Suprapubic skin (tissue), 4 donors: ENCODE results near the gene C19orf38. TPM values are rescaled to one million over a fixed set of nuclear protein-coding genes. Genes with fewer than 3 reads are reported as not detected.

Source experiments
- DNase-seq, 2 donors: peaks; one replicate each; pipeline ENCODE4 v3.0.0-alpha.2; 2019; ENCODE audit warnings: low spot score in 2 of 2
- H3K27ac ChIP-seq: fragments of 200-600 bp; sonication (generic); one replicate; pipeline ENCODE4 v1.5.1; 2019
- H3K27me3 ChIP-seq: fragments of 200-600 bp; sonication (generic); one replicate; pipeline ENCODE4 v1.5.1; 2019
- H3K36me3 ChIP-seq: fragments of 200-600 bp; sonication (generic); one replicate; pipeline ENCODE4 v1.5.1; 2019
- H3K4me1 ChIP-seq: fragments of 200-600 bp; sonication (generic); one replicate; pipeline ENCODE4 v1.5.1; 2019
- H3K4me3 ChIP-seq: fragments of 200-600 bp; sonication (generic); one replicate; pipeline ENCODE4 v1.5.1; 2019; ENCODE audit warnings: mild to moderate bottlenecking
- H3K9me3 ChIP-seq: fragments of 200-600 bp; sonication (generic); one replicate; pipeline ENCODE4 v1.5.1; 2019
- EP300 ChIP-seq: sonication (generic); formaldehyde crosslinking; IDR thresholded peaks from one replicate; pipeline ENCODE4 v1.6.1; 2017; ENCODE audit warnings: antibody characterized with exemption
- POLR2A ChIP-seq, 2 donors: fragments of 450-650 bp; IDR thresholded peaks; one replicate each; pipeline ENCODE4 v1.6.1; 2017; ENCODE audit warnings: antibody characterized with exemption in 2 of 2, mild to moderate bottlenecking in 2 of 2, moderate library complexity in 2 of 2
- POLR2AphosphoS5 ChIP-seq, 3 donors: sonication (generic); formaldehyde crosslinking; IDR thresholded peaks; one replicate each; pipeline ENCODE4 v1.6.1; 2017; ENCODE audit warnings: antibody characterized with exemption in 3 of 3
- WGBS: methylation state at CpG from one replicate; pipeline ENCODE4 v1.1.5; 2018; 5-methylcytosine and 5-hydroxymethylcytosine counted together
- total RNA-seq, 4 donors: library from RNA; depleted of rRNA; stranded (reverse); fragments of >200 nt; gene quantifications; one replicate each; pipeline ENCODE4 v1.1.0, GENCODE V29; 2016
- TF ChIP-seq, protein P1 (sequence below), 2 donors: fragments of 200-600 bp in 1 of 2; fragments of 450-650 bp in 1 of 2; sonication (generic) in 1 of 2; IDR thresholded peaks; one replicate each; pipeline ENCODE4 v1.5.1; 2016 to 2019; ENCODE audit warnings: antibody characterized with exemption in 2 of 2, mild to moderate bottlenecking in 1 of 2, moderate library complexity in 1 of 2

The C19orf38 gene
- total RNA-seq, 4 donors from 2014 or later: 1.7 TPM; not detected in 3

DNA sequence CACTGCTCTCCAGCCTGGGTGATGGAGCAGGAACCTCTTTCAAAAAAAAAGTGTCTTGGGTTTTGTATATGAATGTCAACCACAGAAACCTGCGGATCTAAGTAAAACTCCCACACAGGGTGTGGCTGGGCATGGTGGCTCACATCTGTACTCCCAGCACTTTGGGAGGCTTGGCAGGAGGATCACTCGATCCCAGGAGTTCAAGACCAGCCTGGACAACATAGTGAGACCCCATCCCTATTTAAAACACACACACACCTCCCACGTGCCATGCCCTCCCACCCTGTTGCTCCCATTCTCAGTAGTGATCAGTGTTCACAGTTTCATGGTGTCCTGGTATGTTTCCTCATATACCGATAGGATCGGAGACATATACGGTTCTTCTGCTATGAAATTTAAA, 21.4 kb upstream of the C19orf38 start:
- Histone ChIP-seq H3K4me3 (no peak overlapping the region), H3K4me1 (no peaks in the 10 kb centered on the region), H3K36me3 (peaks cover 97% of the 10 kb centered on the region), H3K27me3 (no peaks in the 10 kb centered on the region), H3K9me3 (no peaks in the 10 kb centered on the region), H3K27ac (no peak overlapping the region)
- WGBS: 88% methylated on average over 6 of the region's 6 CpGs
- DNase-seq: no peak
- no peak for TF ChIP-seq POLR2A (IDR thresholded peaks at IDR 0.05)
- TF ChIP-seq POLR2AphosphoS5 (IDR thresholded peaks at IDR 0.05): no peak
- TF ChIP-seq, protein P1, sequence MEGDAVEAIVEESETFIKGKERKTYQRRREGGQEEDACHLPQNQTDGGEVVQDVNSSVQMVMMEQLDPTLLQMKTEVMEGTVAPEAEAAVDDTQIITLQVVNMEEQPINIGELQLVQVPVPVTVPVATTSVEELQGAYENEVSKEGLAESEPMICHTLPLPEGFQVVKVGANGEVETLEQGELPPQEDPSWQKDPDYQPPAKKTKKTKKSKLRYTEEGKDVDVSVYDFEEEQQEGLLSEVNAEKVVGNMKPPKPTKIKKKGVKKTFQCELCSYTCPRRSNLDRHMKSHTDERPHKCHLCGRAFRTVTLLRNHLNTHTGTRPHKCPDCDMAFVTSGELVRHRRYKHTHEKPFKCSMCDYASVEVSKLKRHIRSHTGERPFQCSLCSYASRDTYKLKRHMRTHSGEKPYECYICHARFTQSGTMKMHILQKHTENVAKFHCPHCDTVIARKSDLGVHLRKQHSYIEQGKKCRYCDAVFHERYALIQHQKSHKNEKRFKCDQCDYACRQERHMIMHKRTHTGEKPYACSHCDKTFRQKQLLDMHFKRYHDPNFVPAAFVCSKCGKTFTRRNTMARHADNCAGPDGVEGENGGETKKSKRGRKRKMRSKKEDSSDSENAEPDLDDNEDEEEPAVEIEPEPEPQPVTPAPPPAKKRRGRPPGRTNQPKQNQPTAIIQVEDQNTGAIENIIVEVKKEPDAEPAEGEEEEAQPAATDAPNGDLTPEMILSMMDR (IDR thresholded peaks at IDR 0.05): no peak
- no peak for TF ChIP-seq EP300

DNA sequence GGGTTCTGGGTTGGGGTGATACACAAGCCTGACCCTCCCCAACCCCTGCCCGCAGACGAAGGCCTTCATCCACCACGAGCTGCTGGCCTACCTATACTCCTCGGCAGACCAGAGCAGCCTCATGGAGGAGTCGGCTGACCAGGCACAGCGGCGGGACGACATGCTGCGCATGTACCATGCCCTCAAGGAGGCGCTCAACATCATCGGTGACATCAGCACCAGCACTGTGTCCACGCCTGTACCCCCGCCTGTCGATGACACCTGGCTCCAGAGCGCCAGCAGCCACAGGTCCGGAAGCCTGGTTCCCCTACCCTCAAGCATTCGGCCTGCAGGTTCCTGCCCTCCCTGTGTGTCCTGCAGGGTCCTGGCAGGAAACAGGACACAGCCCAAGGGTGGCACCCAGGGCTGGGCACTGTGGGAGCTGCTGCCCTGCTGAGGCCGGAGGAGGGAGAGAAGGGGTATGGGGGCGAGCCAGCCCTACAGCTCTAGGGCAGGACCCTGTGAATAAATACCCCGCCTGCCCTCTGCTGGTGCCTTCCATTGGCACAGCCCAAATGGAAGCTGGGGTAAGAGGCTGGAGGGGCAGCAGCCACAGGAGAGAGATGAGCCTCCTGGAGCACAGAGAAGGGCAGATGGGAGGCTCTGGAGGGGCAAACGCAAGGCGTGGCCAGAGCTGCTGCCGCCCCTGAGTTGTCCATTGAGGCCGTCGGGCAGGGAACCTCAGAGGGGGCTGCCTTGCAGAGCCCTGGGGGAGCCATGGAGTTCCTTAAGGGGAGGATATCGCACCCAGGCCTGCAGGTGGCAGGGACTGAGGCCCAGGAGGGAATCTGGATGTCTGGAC, 19.0 kb upstream of the C19orf38 start:
- no peak for TF ChIP-seq POLR2A (IDR thresholded peaks at IDR 0.05)
- DNase-seq: no peak
- Histone ChIP-seq H3K9me3 (no peaks in the 10 kb centered on the region), H3K36me3 (peaks cover 95% of the 10 kb centered on the region), H3K4me1 (no peaks in the 10 kb centered on the region), H3K27ac (no peak overlapping the region), H3K4me3 (no peak overlapping the region), H3K27me3 (no peaks in the 10 kb centered on the region)
- WGBS: 92% methylated on average over 19 of the region's 26 CpGs

DNA sequence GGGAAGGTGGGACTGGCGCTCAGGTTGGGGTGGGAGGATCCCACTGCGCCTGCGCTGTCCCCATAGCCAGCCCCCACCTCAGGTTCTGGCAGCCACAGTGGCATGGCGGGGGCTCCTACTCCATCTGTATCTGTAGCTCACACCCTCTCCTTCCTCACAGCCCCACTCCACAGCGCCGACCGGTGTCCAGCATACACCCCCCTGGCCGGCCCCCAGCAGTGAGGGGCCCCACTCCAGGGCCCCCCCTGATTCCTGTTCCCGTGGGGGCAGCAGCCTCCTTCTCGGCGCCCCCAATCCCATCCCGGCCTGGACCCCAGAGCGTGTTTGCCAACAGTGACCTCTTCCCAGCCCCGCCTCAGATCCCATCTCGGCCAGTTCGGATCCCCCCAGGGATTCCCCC, 18.2 kb upstream of the C19orf38 start:
- Histone ChIP-seq H3K9me3 (no peaks in the 10 kb centered on the region), H3K27ac (no peak overlapping the region), H3K27me3 (no peaks in the 10 kb centered on the region), H3K36me3 (peaks cover 88% of the 10 kb centered on the region), H3K4me1 (peaks cover 3% of the 10 kb centered on the region), H3K4me3 (no peak overlapping the region)
- DNase-seq: no peak
- 84% methylated on average over 15 of the region's 16 CpGs for WGBS
- TF ChIP-seq EP300 (no peak), POLR2AphosphoS5 (IDR thresholded peaks at IDR 0.05) (no peak), POLR2A (IDR thresholded peaks at IDR 0.05) (no peak)
- TF ChIP-seq, protein P1 (IDR thresholded peaks at IDR 0.05): no peak

DNA sequence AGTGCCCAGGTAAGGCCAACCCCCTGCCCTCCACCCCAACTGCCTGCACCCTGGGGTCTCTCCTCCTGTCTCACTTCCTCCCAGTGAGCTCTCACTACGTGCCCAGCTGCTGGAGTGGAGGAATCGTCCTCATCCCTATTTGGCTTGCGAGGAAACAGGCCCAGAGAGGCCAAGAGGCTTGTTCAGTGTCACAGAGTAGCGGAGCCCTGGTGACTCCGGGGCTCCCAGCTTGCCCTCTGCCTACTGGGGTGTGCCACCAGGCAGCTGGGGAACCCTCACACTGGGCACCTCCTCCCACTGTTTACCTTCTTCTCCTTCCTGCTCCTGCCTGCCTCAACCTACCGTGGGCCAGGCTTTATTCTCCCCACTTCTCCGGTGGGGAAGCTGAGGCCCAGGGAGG, 17.8 kb upstream of the C19orf38 start:
- no peak overlapping the region for H3K27ac ChIP-seq
- peaks cover 7% of the 10 kb centered on the region for H3K4me1 ChIP-seq

DNA sequence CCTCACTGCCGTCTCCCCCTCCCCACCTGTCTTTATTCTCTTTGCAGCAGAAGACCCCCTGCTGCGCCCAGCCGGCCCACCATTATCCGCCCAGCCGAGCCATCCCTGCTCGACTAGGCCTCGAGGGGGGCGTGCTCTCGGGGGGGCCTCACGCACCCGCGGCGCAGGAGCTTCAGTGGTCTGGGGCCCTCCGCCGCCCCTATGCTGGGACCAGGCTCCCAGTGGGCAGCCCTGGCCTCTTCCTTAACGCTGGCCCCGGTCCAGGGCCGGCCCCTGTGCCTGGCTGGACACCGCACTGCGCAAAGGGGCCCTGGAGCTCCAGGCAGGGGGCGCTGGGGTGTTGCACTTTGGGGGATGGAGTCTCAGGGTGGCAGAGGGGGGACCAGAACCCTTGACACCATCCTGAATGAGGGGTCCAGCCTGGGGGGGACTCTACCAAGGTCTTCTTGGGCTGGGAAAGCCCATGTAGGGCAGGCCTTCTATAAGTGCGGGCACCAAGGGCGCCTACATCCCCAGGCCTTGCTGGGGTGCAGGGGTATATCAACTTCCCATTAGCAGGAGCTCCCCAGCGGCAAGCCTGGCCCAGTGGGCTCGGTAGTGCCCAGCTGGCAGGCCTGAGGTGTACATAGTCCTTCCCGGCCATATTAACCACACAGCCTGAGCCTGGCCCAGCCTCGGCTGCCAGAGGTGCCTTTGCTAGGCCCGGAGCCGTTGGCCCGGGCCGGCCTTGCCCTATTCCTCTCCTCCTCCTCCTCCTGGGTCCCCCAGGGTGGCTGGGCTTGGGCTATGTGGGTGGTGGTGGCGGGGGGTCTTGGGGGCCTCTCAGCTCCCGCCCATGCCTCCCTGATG, 17.1 kb upstream of the C19orf38 start:
- no peak overlapping the region for H3K27ac ChIP-seq

More for the DNA sequence above, 17.8 kb upstream of the C19orf38 start:
- Histone ChIP-seq H3K4me3 (no peak overlapping the region), H3K9me3 (no peaks in the 10 kb centered on the region), H3K36me3 (peaks cover 84% of the 10 kb centered on the region), H3K27me3 (no peaks in the 10 kb centered on the region)
- no peak for DNase-seq
- WGBS: 81% methylated on average over 7 of the region's 7 CpGs
- TF ChIP-seq, protein P1 (IDR thresholded peaks at IDR 0.05): no peak
- TF ChIP-seq POLR2A (IDR thresholded peaks at IDR 0.05) (no peak), EP300 (no peak), POLR2AphosphoS5 (IDR thresholded peaks at IDR 0.05) (no peak)

More for the DNA sequence above, 17.1 kb upstream of the C19orf38 start:
- TF ChIP-seq, protein P1 (IDR thresholded peaks at IDR 0.05): no peak
- TF ChIP-seq POLR2AphosphoS5 (IDR thresholded peaks at IDR 0.05) (no peak), POLR2A (IDR thresholded peaks at IDR 0.05) (no peak), EP300 (no peak)
- DNase-seq: no peak
- H3K27me3 ChIP-seq: no peaks in the 10 kb centered on the region
- peaks cover 9% of the 10 kb centered on the region for H3K4me1 ChIP-seq
- H3K4me3 ChIP-seq: no peak overlapping the region
- 84% methylated on average over 22 of the region's 33 CpGs for WGBS
- H3K36me3 ChIP-seq: peaks cover 76% of the 10 kb centered on the region
- H3K9me3 ChIP-seq: no peaks in the 10 kb centered on the region
